GM10266 (cell line): ENCODE measurements around the gene NBEAL2.
A peak's percentile ranks its signal among the peaks of the same experiment; 100 is the strongest.
"Not testable (repeated sequence)": the region's sequence is repeated elsewhere in the genome, so short reads cannot be mapped to it uniquely, and the experiment has no call there.

Experiments used
- DNase-seq: peaks from one replicate; pipeline ENCODE4 v3.0.0; 2012; ENCODE audit errors: extremely low spot score
- CTCF ChIP-seq: IDR thresholded peaks from 2 replicates; pipeline ENCODE4 v1.5.1; 2012; ENCODE audit warnings: mild to moderate bottlenecking, low read depth; ENCODE audit not compliant: control insufficient read depth, insufficient read depth; ENCODE audit errors: missing control alignments

NBEAL2 gene

GRCh38 chr3:47016934-47017435 is 37.5 kb downstream of the NBEAL2 start:
- peak; percentile 43 for DNase-seq
- TF ChIP-seq CTCF, result no peak

- peak; percentile 2 for DNase-seq
- TF ChIP-seq CTCF, result no peak
Observed at GRCh38 chr3:47017504-47018268, 38.2 kb downstream of the NBEAL2 start.

- no peak for DNase-seq
- no peak for TF ChIP-seq CTCF
Observed at GRCh38 chr3:47018269-47018611, 38.8 kb downstream of the NBEAL2 start.

GRCh38 chr3:47019201-47019600 is 39.7 kb downstream of the NBEAL2 start:
- DNase-seq, result peak; percentile 48
- TF ChIP-seq CTCF, result no peak

GRCh38 chr3:47020311-47020710 is 40.8 kb downstream of the NBEAL2 start:
- no peak for DNase-seq
- no peak for TF ChIP-seq CTCF

GRCh38 chr3:47022641-47023071 is 43.2 kb downstream of the NBEAL2 start:
- no peak for TF ChIP-seq CTCF
- no peak for DNase-seq

GRCh38 chr3:47024932-47025331 is 45.5 kb downstream of the NBEAL2 start:
- DNase-seq, result no peak
- no peak for TF ChIP-seq CTCF

- not testable (repeated sequence) for DNase-seq
Observed at GRCh38 chr3:47026432-47026831, 47.0 kb downstream of the NBEAL2 start.
